ENCODE data around the gene CHCHD3. TPM values are rescaled to one million over a fixed set of nuclear protein-coding genes. Genes with fewer than 3 reads are reported as not detected.

CHCHD3 gene
- total RNA-seq, 2 donors from 2014 or later = 36.1 to 43.0 TPM

DNA sequence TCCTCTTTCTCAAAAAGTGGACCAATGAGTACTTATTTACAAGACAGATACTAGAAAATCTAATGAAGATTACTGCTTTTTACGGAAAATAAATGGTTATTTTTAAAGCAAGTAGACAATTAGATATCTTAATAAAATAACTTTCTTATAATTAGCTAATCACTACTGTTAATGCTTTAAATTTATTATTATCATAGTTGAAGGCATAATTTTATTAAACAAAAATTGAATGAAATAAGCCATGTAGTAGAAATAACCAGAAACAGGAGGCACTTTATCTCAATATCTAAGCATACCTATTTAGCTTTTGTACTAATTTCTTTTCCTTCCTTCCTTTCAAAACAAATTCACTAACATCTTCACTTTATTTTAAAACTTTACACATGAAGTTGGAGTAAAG lies 134.9 kb downstream of the CHCHD3 start:
- Histone ChIP-seq H3K4me3 (no peak overlapping the region), H3K36me3 (no peaks in the 10 kb centered on the region), H3K4me1 (ENCODE audit: control insufficient read depth in 1 of 2, low read depth in 2 of 2) (no peaks in the 10 kb centered on the region), H3K27ac (no peak overlapping the region), H3K9me3 (no peaks in the 10 kb centered on the region), H3K27me3 (replicated peaks; ENCODE audit: insufficient read depth) (no peaks in the 10 kb centered on the region)
- ATAC-seq (ENCODE audit: insufficient number of reproducible peaks, low FRiP score, low read depth) = no peak
- no peak for DNase-seq (ENCODE audit: low spot score)
- TF ChIP-seq, protein P1, sequence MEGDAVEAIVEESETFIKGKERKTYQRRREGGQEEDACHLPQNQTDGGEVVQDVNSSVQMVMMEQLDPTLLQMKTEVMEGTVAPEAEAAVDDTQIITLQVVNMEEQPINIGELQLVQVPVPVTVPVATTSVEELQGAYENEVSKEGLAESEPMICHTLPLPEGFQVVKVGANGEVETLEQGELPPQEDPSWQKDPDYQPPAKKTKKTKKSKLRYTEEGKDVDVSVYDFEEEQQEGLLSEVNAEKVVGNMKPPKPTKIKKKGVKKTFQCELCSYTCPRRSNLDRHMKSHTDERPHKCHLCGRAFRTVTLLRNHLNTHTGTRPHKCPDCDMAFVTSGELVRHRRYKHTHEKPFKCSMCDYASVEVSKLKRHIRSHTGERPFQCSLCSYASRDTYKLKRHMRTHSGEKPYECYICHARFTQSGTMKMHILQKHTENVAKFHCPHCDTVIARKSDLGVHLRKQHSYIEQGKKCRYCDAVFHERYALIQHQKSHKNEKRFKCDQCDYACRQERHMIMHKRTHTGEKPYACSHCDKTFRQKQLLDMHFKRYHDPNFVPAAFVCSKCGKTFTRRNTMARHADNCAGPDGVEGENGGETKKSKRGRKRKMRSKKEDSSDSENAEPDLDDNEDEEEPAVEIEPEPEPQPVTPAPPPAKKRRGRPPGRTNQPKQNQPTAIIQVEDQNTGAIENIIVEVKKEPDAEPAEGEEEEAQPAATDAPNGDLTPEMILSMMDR (IDR thresholded peaks at IDR 0.05) = no peak

DNA sequence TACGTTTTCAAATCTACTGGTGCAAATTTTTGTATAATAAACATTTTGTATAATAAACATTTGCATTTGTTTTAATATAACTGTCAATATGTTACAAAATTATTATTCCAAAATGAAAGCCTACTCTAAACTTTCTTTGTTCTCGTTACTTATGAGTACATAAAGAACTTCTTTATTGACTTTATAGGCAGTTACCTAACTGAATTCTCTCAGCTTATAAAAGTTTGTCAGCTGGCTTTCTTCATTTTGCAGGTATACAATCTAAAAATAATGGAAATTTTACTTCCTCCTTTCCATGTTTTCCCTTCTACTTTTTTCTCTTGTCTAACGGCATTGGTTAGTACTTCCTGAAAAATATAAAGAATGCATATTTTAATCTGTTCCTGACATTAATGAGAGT lies 137.1 kb downstream of the CHCHD3 start:
- no peaks in the 10 kb centered on the region for H3K4me1 ChIP-seq (ENCODE audit: control insufficient read depth in 1 of 2, low read depth in 2 of 2)
- H3K36me3 ChIP-seq = no peaks in the 10 kb centered on the region
- TF ChIP-seq, protein P1 (IDR thresholded peaks at IDR 0.05) = no peak
- no peak for ATAC-seq (ENCODE audit: insufficient number of reproducible peaks, low FRiP score, low read depth)
- H3K27ac ChIP-seq = no peak overlapping the region
- H3K27me3 ChIP-seq (replicated peaks; ENCODE audit: insufficient read depth) = no peaks in the 10 kb centered on the region
- DNase-seq (ENCODE audit: low spot score) = no peak
- no peaks in the 10 kb centered on the region for H3K9me3 ChIP-seq
- no peak overlapping the region for H3K4me3 ChIP-seq

DNA sequence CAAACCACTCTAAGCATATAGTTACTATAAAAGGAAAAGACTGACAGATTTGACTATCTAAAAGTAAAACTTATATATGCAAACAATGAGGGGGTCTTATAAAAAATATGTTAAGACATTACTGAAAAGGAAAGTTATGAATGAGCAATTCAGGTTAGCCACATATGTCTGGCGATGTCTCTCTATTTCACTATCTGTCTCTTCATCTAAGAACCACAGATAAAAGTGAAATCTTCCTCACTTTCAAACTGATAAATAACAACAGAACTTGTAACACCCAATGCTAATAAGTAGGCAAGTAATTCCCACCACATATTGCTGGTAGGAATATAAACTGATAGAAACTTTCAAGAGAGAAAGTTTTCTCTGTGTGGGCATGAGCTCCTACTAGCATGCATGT lies 138.2 kb downstream of the CHCHD3 start:
- H3K27ac ChIP-seq = no peak overlapping the region
- no peaks in the 10 kb centered on the region for H3K27me3 ChIP-seq (replicated peaks; ENCODE audit: insufficient read depth)
- TF ChIP-seq, protein P1 (IDR thresholded peaks at IDR 0.05) = no peak
- ATAC-seq (ENCODE audit: insufficient number of reproducible peaks, low FRiP score, low read depth) (no peak), DNase-seq (ENCODE audit: low spot score) (no peak)
- H3K36me3 ChIP-seq = no peaks in the 10 kb centered on the region
- H3K4me3 ChIP-seq = no peak overlapping the region
- H3K4me1 ChIP-seq (ENCODE audit: control insufficient read depth in 1 of 2, low read depth in 2 of 2) = no peaks in the 10 kb centered on the region
- H3K9me3 ChIP-seq = no peaks in the 10 kb centered on the region

DNA sequence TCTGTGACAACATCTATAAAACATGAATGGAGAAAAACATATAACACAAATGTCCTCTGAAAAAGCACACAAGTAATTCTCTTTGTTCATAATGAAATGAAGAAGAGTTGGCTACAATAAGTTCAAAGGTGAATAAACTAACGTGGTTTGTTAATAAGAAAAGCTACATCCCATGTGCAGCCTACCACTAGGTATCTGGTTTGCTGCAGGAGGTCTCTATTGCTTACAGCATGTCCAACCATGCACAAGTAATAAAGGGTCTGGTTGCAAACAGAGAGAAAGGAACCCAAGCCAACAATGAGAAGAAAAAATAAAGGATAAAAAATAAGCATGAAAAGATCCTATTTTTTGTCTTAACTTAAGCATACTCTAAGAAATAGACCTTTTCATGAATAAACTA lies 139.2 kb downstream of the CHCHD3 start:
- Histone ChIP-seq H3K9me3 (no peaks in the 10 kb centered on the region), H3K36me3 (no peaks in the 10 kb centered on the region), H3K4me3 (no peak overlapping the region), H3K4me1 (ENCODE audit: control insufficient read depth in 1 of 2, low read depth in 2 of 2) (no peaks in the 10 kb centered on the region), H3K27ac (no peak overlapping the region), H3K27me3 (replicated peaks; ENCODE audit: insufficient read depth) (no peaks in the 10 kb centered on the region)
- TF ChIP-seq, protein P1 (IDR thresholded peaks at IDR 0.05) = no peak
- DNase-seq (ENCODE audit: low spot score) (no peak), ATAC-seq (ENCODE audit: insufficient number of reproducible peaks, low FRiP score, low read depth) (no peak)

DNA sequence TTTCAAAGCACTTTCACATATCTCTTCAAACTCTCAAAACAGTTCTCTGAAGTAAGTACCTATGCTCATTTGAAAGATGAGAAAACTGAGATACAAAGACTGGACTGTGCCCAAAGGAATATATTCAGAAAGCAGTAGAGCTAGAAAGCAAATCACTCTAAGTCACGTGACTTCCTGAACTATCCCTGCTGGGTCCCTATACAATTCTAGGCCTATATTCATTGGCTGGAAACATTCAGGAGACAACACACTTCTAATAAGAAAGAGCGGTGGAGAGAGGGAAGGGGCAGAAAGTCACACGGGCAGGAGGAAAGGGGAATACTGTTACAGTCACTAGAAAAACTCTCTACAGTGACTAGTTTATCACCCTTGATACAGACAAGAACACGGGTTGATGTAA lies 140.0 kb downstream of the CHCHD3 start:
- no peaks in the 10 kb centered on the region for H3K36me3 ChIP-seq
- H3K4me3 ChIP-seq = no peak overlapping the region
- no peak overlapping the region for H3K27ac ChIP-seq
- no peaks in the 10 kb centered on the region for H3K27me3 ChIP-seq (replicated peaks; ENCODE audit: insufficient read depth)
- no peaks in the 10 kb centered on the region for H3K4me1 ChIP-seq (ENCODE audit: control insufficient read depth in 1 of 2, low read depth in 2 of 2)
- DNase-seq (ENCODE audit: low spot score) = no peak
- no peaks in the 10 kb centered on the region for H3K9me3 ChIP-seq
- TF ChIP-seq, protein P1 (IDR thresholded peaks at IDR 0.05) = no peak
- ATAC-seq (ENCODE audit: insufficient number of reproducible peaks, low FRiP score, low read depth) = no peak

All from thoracic aorta (tissue), 2 donors.